ENCODE measurements around the gene UST.
"Not testable (repeated sequence)": the region's sequence is repeated elsewhere in the genome, so short reads cannot be mapped to it uniquely, and the experiment has no call there.

Gene UST

GRCh38 chr6:148999929-149000468 is 253.2 kb downstream of the UST start:
- DNase-seq (ENCODE audit: low read depth in 2 of 2, low spot score in 1 of 2): no peak

DNA sequence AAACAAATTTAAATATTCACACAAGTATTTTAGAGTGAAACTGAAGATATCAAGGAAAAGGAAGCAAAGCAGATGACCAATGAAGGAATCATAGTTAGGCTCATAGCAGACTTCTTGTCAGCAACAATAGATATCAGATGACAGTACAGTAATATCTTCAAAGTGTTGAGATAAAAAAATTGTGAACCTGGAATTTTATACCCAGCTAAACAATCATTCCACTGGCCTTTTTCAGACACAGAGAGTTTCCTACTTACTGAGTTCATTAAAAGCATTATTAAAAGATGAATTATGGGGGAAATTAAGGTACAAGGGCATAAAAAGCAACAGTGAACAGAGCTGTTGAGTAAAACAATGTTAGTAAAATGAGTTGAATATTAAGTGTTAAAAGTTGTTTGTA is 254.6 kb downstream of the UST start:
- DNase-seq (ENCODE audit: low read depth in 2 of 2, low spot score in 1 of 2): no peak

GRCh38 chr6:149003560-149003959 is 256.7 kb downstream of the UST start:
- no peak for DNase-seq (ENCODE audit: low read depth in 2 of 2, low spot score in 1 of 2)

DNA sequence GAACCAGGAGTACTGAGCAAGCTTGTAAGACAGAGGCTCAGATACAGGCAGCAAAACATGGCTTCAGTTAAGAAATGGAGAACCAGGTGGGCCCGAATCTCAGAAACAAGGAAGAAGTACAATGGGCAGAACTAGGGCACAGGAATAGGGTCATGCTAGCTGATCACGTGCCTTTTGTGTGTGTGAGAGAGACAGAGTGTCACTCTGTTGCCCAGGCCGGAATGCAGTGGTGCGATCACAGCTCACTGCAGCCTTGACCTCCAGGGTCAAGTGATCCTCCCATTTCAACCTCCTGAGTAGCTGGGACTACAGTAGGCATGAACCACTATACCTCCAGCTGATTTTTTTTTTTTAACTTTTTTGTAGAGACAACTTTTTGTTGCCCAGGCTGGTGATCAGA is 257.8 kb downstream of the UST start:
- no peak for DNase-seq (ENCODE audit: low read depth in 2 of 2, low spot score in 1 of 2)

DNA sequence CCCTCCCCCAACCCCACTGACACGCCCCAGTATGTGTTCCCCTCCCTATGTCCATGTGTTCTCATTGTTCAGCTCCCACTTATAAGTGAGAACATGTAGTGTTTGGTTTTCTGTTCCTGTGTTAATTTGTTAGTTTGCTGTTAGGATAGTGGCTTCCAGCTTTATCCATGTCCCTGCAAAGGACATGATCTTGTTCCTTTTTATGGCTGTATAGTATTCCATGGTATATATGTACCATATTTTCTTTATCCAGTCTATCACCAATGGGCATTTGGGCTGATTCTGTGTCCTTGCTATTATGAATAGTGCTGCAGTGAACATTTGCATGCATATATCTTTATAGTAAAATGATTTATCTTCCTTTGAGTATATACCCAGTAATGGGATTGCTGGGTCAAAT is 259.4 kb downstream of the UST start:
- not testable (repeated sequence) for DNase-seq (ENCODE audit: low read depth in 2 of 2, low spot score in 1 of 2)

DNA sequence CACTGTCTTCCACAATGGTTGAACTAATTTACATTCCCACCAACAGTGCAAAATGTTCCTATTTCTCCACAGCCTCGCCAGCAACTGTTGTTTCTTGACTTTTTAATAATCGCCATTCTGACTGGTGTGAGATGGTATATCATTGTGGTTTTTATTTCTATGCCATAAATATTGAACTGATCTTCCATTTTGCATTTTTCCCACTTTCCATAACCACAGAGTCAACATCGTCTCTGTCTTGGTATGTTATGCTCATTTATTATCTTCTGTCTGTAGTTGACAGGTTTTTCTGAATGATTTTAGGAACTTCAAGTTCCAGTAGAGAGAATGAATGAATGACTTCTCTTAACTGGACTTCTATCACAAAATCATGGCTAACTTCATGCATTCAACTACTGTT is 259.8 kb downstream of the UST start:
- DNase-seq (ENCODE audit: low read depth in 2 of 2, low spot score in 1 of 2): no peak

GRCh38 chr6:149007846-149008245 is 261.0 kb downstream of the UST start:
- DNase-seq (ENCODE audit: low read depth in 2 of 2, low spot score in 1 of 2): no peak

GRCh38 chr6:149008741-149009140 is 261.9 kb downstream of the UST start:
- DNase-seq (ENCODE audit: low read depth in 2 of 2, low spot score in 1 of 2): no peak

- no peak for DNase-seq (ENCODE audit: low read depth in 2 of 2, low spot score in 1 of 2)
Observed at GRCh38 chr6:149012040-149012545, 265.3 kb downstream of the UST start.

GRCh38 chr6:149013586-149014344 is 266.9 kb downstream of the UST start:
- DNase-seq (ENCODE audit: low read depth in 2 of 2, low spot score in 1 of 2): no peak

GRCh38 chr6:149014631-149015534 is 268.1 kb downstream of the UST start:
- no peak for DNase-seq (ENCODE audit: low read depth in 2 of 2, low spot score in 1 of 2)

GRCh38 chr6:149015535-149016525 is 269.0 kb downstream of the UST start:
- DNase-seq (ENCODE audit: low read depth in 2 of 2, low spot score in 1 of 2): no peak

- DNase-seq (ENCODE audit: low read depth in 2 of 2, low spot score in 1 of 2): no peak
Observed at GRCh38 chr6:149016716-149017115, 269.9 kb downstream of the UST start.

- DNase-seq (ENCODE audit: low read depth in 2 of 2, low spot score in 1 of 2): no peak
Observed at GRCh38 chr6:149020319-149020718, 273.5 kb downstream of the UST start.

DNA sequence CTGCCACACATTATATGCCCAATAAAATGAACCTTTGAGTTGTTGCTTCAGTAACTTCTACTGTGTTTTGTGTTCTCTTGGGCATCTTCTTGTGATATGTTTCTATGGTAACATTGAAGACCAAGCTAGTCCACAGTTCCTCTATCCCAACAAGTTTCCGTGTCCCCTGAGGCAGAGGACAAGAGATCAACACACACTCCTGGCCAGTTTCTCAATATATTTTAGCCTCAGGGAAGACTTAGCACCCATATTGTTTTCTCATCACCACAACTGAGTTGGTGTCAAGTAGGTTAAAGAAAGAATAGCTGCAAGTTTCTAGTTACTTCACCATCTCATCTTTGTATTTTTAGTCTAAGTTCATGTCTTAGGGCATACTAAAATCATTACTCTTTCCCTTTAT is 277.5 kb downstream of the UST start:
- no peak for DNase-seq (ENCODE audit: low read depth in 2 of 2, low spot score in 1 of 2)

DNA sequence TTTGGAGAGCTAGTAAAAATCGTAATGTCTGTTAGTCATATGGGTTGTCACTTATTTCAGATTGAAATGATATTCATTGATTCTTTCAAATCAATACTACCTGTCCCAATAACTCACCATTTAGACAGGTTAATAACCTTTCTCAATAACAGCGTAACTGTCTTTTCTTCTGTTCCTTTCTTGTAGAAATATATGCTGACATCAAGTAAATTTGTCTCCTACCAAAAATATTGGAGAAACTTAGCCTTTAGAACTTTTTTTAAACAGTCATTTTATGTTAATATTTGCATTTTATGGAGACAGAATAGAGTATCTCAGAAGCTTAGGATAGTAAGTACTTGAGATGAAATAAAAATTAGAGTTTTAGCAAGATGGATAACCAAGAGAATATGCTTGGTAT is 278.2 kb downstream of the UST start:
- DNase-seq (ENCODE audit: low read depth in 2 of 2, low spot score in 1 of 2): no peak

GRCh38 chr6:149026530-149026942 is 279.7 kb downstream of the UST start:
- no peak for DNase-seq (ENCODE audit: low read depth in 2 of 2, low spot score in 1 of 2)

- no peak for DNase-seq (ENCODE audit: low read depth in 2 of 2, low spot score in 1 of 2)
Observed at GRCh38 chr6:149027484-149027883, 280.7 kb downstream of the UST start.

- peak in 1 of 2 donors; percentile 49 for DNase-seq (ENCODE audit: low read depth in 2 of 2, low spot score in 1 of 2)
Observed at GRCh38 chr6:149028767-149029405, 282.1 kb downstream of the UST start.

GRCh38 chr6:149031201-149031858 is 284.5 kb downstream of the UST start:
- DNase-seq (ENCODE audit: low read depth in 2 of 2, low spot score in 1 of 2): no peak

Measured in stimulated activated CD8-positive, alpha-beta memory T cell treated with anti-CD3 and anti-CD28 coated beads, Interleukin-4, amount 100 ng/mL, for 4 hours (primary cell).